ENCODE results near the gene SEC14L5.
A peak's percentile ranks its signal among the peaks of the same experiment; 100 is the strongest.
"Not testable (repeated sequence)": the region's sequence is repeated elsewhere in the genome, so short reads cannot be mapped to it uniquely, and the experiment has no call there.

SEC14L5 gene

GRCh38 chr16:4957720-4958509, at the start of gene SEC14L5:
Gene SEC14L5, plus strand, starts transcription at chr16:4958330. Its CDS starts 994 bp downstream, at chr16:4959324.
- peak; percentile 96 for DNase-seq

DNA sequence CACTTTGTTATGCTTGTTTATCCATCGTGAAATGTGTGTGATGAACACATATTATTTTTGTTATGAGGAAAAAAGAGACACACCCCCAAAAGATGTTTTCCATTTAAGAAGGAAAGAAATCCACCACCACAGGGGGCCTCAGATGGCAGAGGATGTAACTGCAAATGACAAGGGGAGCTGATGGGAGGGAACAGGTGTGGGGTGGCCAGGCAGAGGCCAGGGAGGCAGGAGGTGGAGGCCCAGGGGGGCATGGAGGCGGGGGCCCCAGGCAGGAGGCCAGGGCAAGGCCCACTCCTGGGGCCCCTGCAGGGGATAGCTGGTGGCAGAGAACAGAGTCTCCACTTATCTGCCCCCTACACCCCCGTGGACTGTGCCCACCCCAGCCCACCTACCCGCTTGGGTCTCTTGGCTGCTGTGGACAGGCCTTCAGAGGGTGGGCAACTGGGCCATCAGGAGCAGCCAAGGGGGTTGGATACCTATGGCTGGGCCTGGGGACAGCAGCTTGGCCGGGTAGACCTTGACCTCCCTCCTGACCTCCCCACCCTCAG, 49.2 kb upstream of the SEC14L5 start:
- DNase-seq, result no peak

GRCh38 chr16:4909825-4910224, 48.3 kb upstream of the SEC14L5 start:
- no peak for DNase-seq

DNA sequence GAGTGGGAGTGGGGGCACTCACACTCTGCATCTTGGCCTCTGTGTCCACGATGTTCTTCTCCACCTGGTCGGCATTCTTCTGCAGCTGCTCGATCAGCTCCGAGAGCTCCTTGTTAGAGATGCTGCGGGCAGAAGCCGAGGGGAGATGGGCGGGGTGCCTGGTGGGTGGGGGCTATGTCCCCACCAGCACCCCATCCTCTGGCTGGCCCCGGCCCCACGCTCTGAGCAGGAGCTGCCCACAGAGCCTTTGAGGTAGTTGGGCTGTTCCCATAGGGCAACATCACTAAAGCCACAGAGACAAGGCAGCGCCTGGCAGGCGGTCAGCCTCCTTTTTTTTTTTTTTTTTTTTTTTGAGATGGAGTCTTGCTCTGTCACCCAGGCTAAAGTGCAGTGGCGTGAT, 47.3 kb upstream of the SEC14L5 start:
- no peak for DNase-seq

GRCh38 chr16:4911970-4912386, 46.2 kb upstream of the SEC14L5 start:
- DNase-seq, result no peak

GRCh38 chr16:4913130-4913773, 44.9 kb upstream of the SEC14L5 start:
- no peak for DNase-seq

- DNase-seq, result no peak
Observed at GRCh38 chr16:4913774-4914525, 44.2 kb upstream of the SEC14L5 start.

- no peak for DNase-seq
Observed at GRCh38 chr16:4914528-4915225, 43.5 kb upstream of the SEC14L5 start.

- DNase-seq, result no peak
Observed at GRCh38 chr16:4915226-4915761, 42.8 kb upstream of the SEC14L5 start.

DNA sequence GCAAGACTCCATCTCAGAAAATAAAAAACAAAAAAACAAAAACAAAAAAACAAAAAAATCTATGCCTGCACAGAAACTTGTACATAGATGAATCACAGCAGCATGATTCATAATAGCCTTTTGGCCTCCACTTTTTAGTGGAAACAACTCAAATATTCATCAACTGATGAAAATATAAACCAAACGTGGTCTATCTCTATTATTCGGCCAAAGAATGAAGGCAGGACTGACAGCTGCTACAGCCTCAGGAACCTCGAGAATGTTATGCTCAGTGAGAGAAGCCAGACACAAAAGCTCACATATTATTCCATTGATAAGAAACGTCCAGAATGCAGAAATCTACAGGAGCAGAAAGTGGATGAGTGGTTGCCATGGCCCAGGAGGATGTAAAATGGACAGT, 41.0 kb upstream of the SEC14L5 start:
- no peak for DNase-seq

DNA sequence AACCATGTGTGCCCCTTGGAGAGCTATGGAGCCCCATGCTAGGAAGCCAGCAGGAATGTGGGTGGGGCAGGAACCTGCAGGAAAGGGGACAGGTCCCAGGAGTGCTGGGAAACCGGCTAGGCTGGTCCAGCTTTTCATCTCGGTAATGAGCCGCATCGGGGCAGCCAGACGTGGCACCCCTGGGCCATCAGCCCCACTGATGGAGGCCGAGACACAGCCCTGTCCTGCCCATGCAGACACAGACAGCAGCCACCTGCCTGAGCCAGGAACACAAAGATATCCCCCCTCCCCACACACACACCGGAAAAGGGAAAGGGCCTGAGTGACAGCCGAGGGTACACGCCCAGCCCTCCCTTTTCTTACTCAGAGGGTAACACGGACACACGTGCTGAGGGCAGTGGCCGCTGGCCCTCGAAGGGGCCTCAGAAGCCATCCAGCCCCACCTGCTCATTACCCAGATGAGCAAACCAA, 39.3 kb upstream of the SEC14L5 start:
- DNase-seq, result no peak

- DNase-seq, result no peak
Observed at GRCh38 chr16:4920826-4921225, 37.3 kb upstream of the SEC14L5 start.

GRCh38 chr16:4922721-4923342, 35.3 kb upstream of the SEC14L5 start:
- DNase-seq, result no peak

GRCh38 chr16:4923853-4924252, 34.3 kb upstream of the SEC14L5 start:
- DNase-seq, result no peak

DNA sequence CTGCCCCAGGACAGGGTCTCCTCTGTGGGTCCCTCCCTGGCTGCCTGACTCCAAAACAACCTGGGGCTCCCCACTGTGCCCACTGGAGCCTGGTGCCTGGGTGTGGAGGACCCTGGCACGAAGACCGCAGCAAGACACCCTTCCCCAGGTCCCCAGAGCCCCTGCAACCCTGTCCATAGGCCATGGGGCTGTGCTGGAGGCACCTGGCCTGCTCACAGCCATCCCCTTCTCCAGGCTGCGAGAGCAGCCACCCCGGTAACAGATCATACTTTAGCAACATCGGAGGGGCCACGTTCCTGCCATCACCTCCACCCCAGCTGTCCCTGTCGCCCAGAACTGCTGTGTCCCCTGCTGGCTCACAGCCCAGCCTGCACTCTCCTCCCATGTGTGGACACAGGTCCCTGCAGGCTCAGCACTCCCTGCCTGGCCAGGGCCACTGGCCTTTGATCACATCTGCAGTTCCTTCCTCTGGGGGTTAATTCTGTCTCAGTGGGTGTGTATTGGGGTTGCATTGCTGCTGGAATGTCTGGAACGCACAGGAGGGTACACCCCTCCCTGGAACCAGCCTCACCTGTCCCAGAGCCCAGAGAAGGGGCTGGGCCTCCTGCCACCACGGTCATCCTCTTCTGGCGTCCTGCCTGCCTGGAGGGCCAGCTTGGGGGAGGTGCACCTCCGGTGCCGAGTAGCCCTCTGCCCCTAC, 33.4 kb upstream of the SEC14L5 start:
- no peak for DNase-seq

DNA sequence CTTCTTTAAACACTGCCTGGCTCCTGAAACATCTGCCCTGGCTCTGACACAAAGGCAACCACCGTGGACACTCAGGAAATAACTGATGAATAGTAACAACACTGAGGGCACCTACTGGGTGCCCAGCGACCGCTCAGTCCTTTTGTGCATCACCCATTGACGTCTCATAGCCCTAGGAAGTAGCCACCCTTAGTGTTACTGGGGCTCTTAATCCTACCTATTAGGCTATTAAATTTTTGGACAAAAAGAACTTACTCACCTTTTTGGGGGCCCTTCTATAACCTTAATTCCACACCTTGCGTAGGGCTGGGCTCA, 32.9 kb upstream of the SEC14L5 start:
- no peak for DNase-seq

GRCh38 chr16:4925791-4926190, 32.3 kb upstream of the SEC14L5 start:
- DNase-seq, result no peak

DNA sequence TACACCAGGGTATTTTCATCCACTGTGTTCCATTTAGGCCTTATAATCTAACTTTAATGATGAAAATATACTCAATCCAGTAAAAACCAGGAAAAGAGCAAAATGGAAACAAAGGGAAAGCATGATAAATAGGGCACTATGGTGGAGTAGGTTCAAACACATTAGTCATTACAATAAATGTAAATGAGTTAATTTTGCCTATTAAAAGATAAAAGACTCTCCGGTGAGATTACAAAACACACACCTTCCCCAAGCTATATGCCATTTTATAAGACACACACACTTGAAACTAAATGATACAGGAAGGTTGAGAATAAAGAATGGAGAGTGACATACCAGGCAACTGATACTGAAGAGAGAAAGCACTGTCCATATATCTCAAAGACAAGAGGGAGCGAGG, 31.2 kb upstream of the SEC14L5 start:
- DNase-seq, result no peak

DNA sequence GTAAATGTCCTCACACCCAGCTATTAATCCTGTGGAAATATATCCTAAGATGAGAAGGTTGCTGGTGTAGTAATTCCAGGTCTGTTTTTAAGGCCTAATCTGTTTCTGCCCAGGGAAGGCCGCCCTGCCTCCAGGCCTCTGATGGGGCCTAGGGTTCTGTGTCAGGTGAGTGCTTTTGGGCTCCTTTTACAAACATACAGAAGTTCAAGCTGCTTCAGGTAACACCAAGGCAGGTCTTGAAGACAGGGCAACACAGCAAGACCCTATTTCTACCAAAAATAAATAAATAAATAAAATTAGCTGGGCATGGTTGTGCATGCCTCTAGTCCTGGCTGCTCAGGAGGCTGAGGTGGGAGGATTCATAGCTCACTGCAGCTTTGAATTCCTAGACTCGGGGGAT, 30.5 kb upstream of the SEC14L5 start:
- no peak for DNase-seq

DNA sequence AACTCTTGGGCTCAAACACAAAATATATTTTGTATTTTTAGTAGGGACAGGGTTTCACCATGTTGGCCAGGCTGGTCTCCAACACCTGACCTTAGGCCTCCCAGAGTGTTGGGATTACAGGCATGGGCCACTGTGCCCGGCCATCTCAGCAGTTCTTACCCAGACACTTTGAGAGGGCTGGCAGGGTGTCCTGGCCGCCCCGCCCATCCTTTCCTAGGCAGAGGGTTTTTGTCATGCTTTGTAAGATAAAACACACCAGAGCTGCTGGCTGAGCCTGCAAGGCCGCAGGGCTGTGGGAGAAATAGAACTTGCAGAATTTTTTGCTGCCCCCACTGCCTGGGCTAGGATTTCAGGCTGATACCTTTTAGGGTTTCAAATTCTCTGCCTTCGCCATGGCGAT, 29.9 kb upstream of the SEC14L5 start:
- no peak for DNase-seq

DNA sequence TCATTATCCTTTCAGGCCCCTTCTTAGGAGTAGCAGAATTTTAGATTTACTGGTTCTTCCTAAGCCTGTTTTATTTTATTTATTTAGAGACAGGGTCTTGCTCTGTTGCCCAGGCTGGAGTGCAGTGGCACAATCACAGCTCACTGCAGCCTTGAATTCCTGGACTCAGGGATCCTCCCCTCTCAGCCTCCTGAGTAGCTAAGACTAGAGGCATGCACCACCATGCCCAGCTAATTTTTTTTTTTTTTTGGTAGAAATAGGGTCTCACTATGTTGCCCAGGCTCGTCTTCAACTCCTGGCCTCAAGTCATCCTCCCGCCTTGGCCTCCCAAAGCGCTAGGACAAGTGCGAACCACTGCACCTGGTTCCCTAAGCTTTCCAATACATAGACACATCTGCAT, 28.5 kb upstream of the SEC14L5 start:
- DNase-seq, result not testable (repeated sequence)

DNA sequence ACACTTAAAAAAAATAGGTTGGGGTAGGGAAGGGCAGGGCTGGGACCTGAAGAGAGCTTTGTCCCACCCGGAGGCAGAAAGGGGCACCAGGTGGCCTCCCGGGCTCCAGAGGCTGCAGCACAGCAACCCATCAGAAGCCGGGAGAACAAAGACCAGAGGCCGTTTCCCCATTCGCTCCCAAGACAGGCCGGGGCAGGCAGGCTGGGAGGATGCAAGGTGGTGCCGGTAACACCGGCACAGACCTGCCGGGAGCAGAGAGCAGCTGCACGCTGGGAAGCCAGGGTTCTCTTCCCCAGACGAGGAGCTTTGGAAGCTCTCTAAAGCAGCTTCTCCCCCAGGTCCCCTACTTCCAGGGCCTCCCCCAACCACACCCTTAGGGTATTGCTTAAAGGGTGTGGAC, 26.7 kb upstream of the SEC14L5 start:
- no peak for DNase-seq
